Neural cell (in vitro differentiated cells): ENCODE results near the gene RHOH. TPM values are rescaled to one million over a fixed set of nuclear protein-coding genes. Genes with fewer than 3 reads are reported as not detected.

Experiments used
- H2AFZ ChIP-seq: fragments of 200-600, 300-800 bp; sonication (generic), shearing (Covaris generic); 2 replicates; pipeline ENCODE4 v1.6.0; 2014; ENCODE audit warnings: low read depth, mild to moderate bottlenecking, antibody characterized with exemption, low read length, moderate library complexity
- H3F3A ChIP-seq: fragments of 200-600 bp; shearing (Covaris generic); 2 replicates; pipeline ENCODE4 v1.6.1; 2016; ENCODE audit warnings: mild to moderate bottlenecking, moderate library complexity, mixed read lengths, antibody characterized with exemption, low read length; ENCODE audit not compliant: insufficient read depth, poor library complexity, severe bottlenecking
- H3K27ac ChIP-seq: fragments of 200-600, 300-800 bp; sonication (generic), shearing (Covaris generic); 2 replicates; pipeline ENCODE4 v1.5.1; 2014; ENCODE audit warnings: mild to moderate bottlenecking, low read length, moderate library complexity
- H3K27me3 ChIP-seq: fragments of 300-800, 200-600 bp; sonication (generic), shearing (Covaris generic); 2 replicates; pipeline ENCODE4 v1.6.0; 2014; ENCODE audit warnings: mild to moderate bottlenecking, low read depth, low read length, moderate library complexity; ENCODE audit not compliant: insufficient read depth
- H3K36me3 ChIP-seq: fragments of 300-800, 200-600 bp; sonication (generic), shearing (Covaris generic); 2 replicates; pipeline ENCODE4 v1.5.1; 2014; ENCODE audit warnings: mild to moderate bottlenecking, antibody characterized with exemption, low read length, moderate library complexity; ENCODE audit not compliant: insufficient read depth
- H3K4me2 ChIP-seq: fragments of 300-800, 200-600 bp; sonication (generic), shearing (Covaris generic); 2 replicates; pipeline ENCODE4 v1.6.0; 2014; ENCODE audit warnings: mild to moderate bottlenecking, low read length
- H3K4me3 ChIP-seq: fragments of 300-800, 200-600 bp; sonication (generic), shearing (Covaris generic); 2 replicates; pipeline ENCODE4 v1.5.1; 2014; ENCODE audit warnings: mild to moderate bottlenecking, low read length, moderate library complexity
- H3K79me2 ChIP-seq: fragments of 200-600 bp; shearing (Covaris generic); replicated peaks from 2 replicates; pipeline ENCODE4 v1.6.0; 2014; ENCODE audit warnings: mild to moderate bottlenecking, low read length, moderate library complexity; ENCODE audit not compliant: insufficient read depth
- H3K9ac ChIP-seq: fragments of 300-800, 200-600 bp; sonication (generic), shearing (Covaris generic); 2 replicates; pipeline ENCODE4 v1.6.1; 2016; ENCODE audit warnings: mild to moderate bottlenecking, low read length, mixed read lengths
- H3K9me2 ChIP-seq: fragments of 200-600 bp; shearing (Covaris generic); 2 replicates; pipeline ENCODE4 v1.6.1; 2016; ENCODE audit warnings: mild to moderate bottlenecking, low read length, mixed read lengths; ENCODE audit not compliant: insufficient read depth
- H3K9me3 ChIP-seq: fragments of 200-600, 300-800 bp; sonication (generic), shearing (Covaris generic); 2 replicates; pipeline ENCODE4 v1.6.1; 2016; ENCODE audit warnings: mild to moderate bottlenecking, mixed run types, low read length, moderate library complexity, mixed read lengths
- H4K20me1 ChIP-seq: fragments of 200-600 bp; shearing (Covaris generic); 2 replicates; pipeline ENCODE4 v1.6.1; 2016; ENCODE audit warnings: mild to moderate bottlenecking, mixed run types; ENCODE audit not compliant: insufficient read depth
- CTCF ChIP-seq: fragments of 450-650 bp; IDR thresholded peaks from 2 replicates; pipeline ENCODE4 v1.5.1; 2014; ENCODE audit warnings: antibody characterized with exemption, mild to moderate bottlenecking, moderate library complexity; ENCODE audit not compliant: poor library complexity, severe bottlenecking
- EP300 ChIP-seq: fragments of 450-650 bp; conservative IDR thresholded peaks from 2 replicates; pipeline ENCODE4 v1.6.1; 2014; ENCODE audit warnings: antibody characterized with exemption, mild to moderate bottlenecking, moderate library complexity; ENCODE audit not compliant: poor library complexity, severe bottlenecking
- EZH2 ChIP-seq: fragments of 200-600, 300-800 bp; shearing (Covaris generic), sonication (generic); IDR thresholded peaks from 2 replicates; pipeline ENCODE4 v1.6.1; 2014; ENCODE audit warnings: antibody characterized with exemption, low read length, borderline replicate concordance, mild to moderate bottlenecking; ENCODE audit not compliant: insufficient read depth, poor library complexity, severe bottlenecking
- MXI1 ChIP-seq: fragments of 450-650 bp; conservative IDR thresholded peaks from 2 replicates; pipeline ENCODE4 v1.6.1; 2014; ENCODE audit warnings: antibody characterized with exemption, mild to moderate bottlenecking; ENCODE audit not compliant: poor library complexity, severe bottlenecking
- POLR2AphosphoS5 ChIP-seq: IDR thresholded peaks from 2 replicates; pipeline ENCODE4 v1.6.1; 2012
- RAD21 ChIP-seq: fragments of 450-650 bp; conservative IDR thresholded peaks from 2 replicates; pipeline ENCODE4 v1.6.1; 2014; ENCODE audit warnings: antibody characterized with exemption, mild to moderate bottlenecking, moderate library complexity
- REST ChIP-seq: IDR thresholded peaks from 2 replicates; pipeline ENCODE4 v1.6.1; 2012; ENCODE audit warnings: borderline replicate concordance
- SMC3 ChIP-seq: fragments of 450-650 bp; conservative IDR thresholded peaks from 2 replicates; pipeline ENCODE4 v1.6.1; 2014; ENCODE audit warnings: antibody characterized with exemption, mild to moderate bottlenecking, moderate library complexity; ENCODE audit not compliant: poor library complexity
- TAF1 ChIP-seq: IDR thresholded peaks from 2 replicates; pipeline ENCODE4 v1.6.1; 2012; ENCODE audit warnings: low read depth
- polyA plus RNA-seq: library from polyadenylated mRNA; depleted of rRNA; stranded (reverse); fragments of >200 nt; gene quantifications from 2 replicates; pipeline ENCODE4 v1.2.3, GENCODE V29; 2014

The RHOH gene
- polyA plus RNA-seq, 1 donor from 2014 or later, result not detected

GRCh38 chr4:40227284-40227683 lies 30.5 kb downstream of the RHOH start:
- H3K9ac ChIP-seq, result no peak overlapping the region
- H3K4me2 ChIP-seq, result no peak overlapping the region
- H3K9me3 ChIP-seq, result no peaks in the 10 kb centered on the region
- H3K27ac ChIP-seq, result no peak overlapping the region
- H3F3A ChIP-seq, result no peaks in the 10 kb centered on the region
- H3K36me3 ChIP-seq, result no peaks in the 10 kb centered on the region
- TF ChIP-seq MXI1 (no peak), REST (no peak), RAD21 (no peak), SMC3 (no peak), EZH2 (no peak)
- H3K27me3 ChIP-seq, result no peaks in the 10 kb centered on the region
- no peaks in the 10 kb centered on the region for H3K9me2 ChIP-seq
- H3K4me3 ChIP-seq, result no peak overlapping the region
- no peak overlapping the region for H2AFZ ChIP-seq
- H3K79me2 ChIP-seq, result no peaks in the 10 kb centered on the region
- H4K20me1 ChIP-seq, result no peaks in the 10 kb centered on the region

GRCh38 chr4:40228497-40229365 lies 31.9 kb downstream of the RHOH start:
- Histone ChIP-seq H3K27me3 (no peaks in the 10 kb centered on the region), H3F3A (no peaks in the 10 kb centered on the region), H2AFZ (no peak overlapping the region), H4K20me1 (no peaks in the 10 kb centered on the region), H3K36me3 (no peaks in the 10 kb centered on the region), H3K9ac (no peak overlapping the region), H3K27ac (no peak overlapping the region), H3K4me3 (no peak overlapping the region), H3K9me2 (no peaks in the 10 kb centered on the region), H3K79me2 (no peaks in the 10 kb centered on the region), H3K9me3 (no peaks in the 10 kb centered on the region), H3K4me2 (no peak overlapping the region)
- no peak for TF ChIP-seq POLR2AphosphoS5
- no peak for TF ChIP-seq EZH2
- TF ChIP-seq CTCF, result no peak
- no peak for TF ChIP-seq TAF1
- no peak for TF ChIP-seq REST
- TF ChIP-seq SMC3, result no peak
- TF ChIP-seq RAD21, result no peak
- TF ChIP-seq MXI1, result no peak
- TF ChIP-seq EP300, result no peak
